Stimulated activated naive CD8-positive, alpha-beta T cell treated with anti-CD3 and anti-CD28 coated beads, Interleukin-15, Interleukin-2, amounts not matched to agents 100 ng/mL and 50 ng/mL, for 24 hours (primary cell): ENCODE measurements around the gene LGR4.
A peak's percentile ranks its signal among the peaks of the same experiment; 100 is the strongest.

Source experiments
- H3K27ac Mint-ChIP-seq: one replicate; pipeline ENCODE4 v1.8.0; 2021; ENCODE audit warnings: mild to moderate bottlenecking, mixed read lengths
- H3K27me3 Mint-ChIP-seq: one replicate; pipeline ENCODE4 v1.8.0; 2021; ENCODE audit warnings: mixed read lengths
- H3K36me3 Mint-ChIP-seq: one replicate; pipeline ENCODE4 v1.8.0; 2021; ENCODE audit warnings: low read depth, mixed read lengths
- H3K4me1 Mint-ChIP-seq: one replicate; pipeline ENCODE4 v1.8.0; 2021; ENCODE audit warnings: low read depth, mixed read lengths
- H3K4me3 Mint-ChIP-seq: one replicate; pipeline ENCODE4 v1.8.0; 2021; ENCODE audit warnings: mild to moderate bottlenecking, mixed read lengths
- H3K9me3 Mint-ChIP-seq: one replicate; pipeline ENCODE4 v1.8.0; 2021; ENCODE audit warnings: mixed read lengths

Gene LGR4

GRCh38 chr11:27470826-27471588 lies 1.6 kb downstream of the LGR4 start:
- Mint-ChIP-seq H3K27me3 (peaks cover 42% of the 10 kb centered on the region), H3K27ac (no peak overlapping the region), H3K4me3 (peak overlapping the region; percentile 77), H3K4me1 (peaks cover 19% of the 10 kb centered on the region), H3K36me3 (no peaks in the 10 kb centered on the region), H3K9me3 (no peaks in the 10 kb centered on the region)

- Mint-ChIP-seq H3K4me1 (peaks cover 19% of the 10 kb centered on the region), H3K27me3 (peaks cover 47% of the 10 kb centered on the region), H3K4me3 (no peak overlapping the region), H3K36me3 (no peaks in the 10 kb centered on the region), H3K27ac (no peak overlapping the region), H3K9me3 (no peaks in the 10 kb centered on the region)
These were observed 2.4 kb downstream of the LGR4 start for GRCh38 chr11:27470166-27470565.

- Mint-ChIP-seq H3K27me3 (peaks cover 47% of the 10 kb centered on the region), H3K27ac (no peak overlapping the region), H3K4me3 (no peak overlapping the region), H3K4me1 (peaks cover 19% of the 10 kb centered on the region), H3K9me3 (no peaks in the 10 kb centered on the region), H3K36me3 (no peaks in the 10 kb centered on the region)
These were observed 3.4 kb downstream of the LGR4 start for GRCh38 chr11:27468995-27469695.

- Mint-ChIP-seq H3K27ac (no peak overlapping the region), H3K27me3 (peaks cover 47% of the 10 kb centered on the region), H3K9me3 (no peaks in the 10 kb centered on the region), H3K36me3 (no peaks in the 10 kb centered on the region), H3K4me3 (no peak overlapping the region), H3K4me1 (peaks cover 19% of the 10 kb centered on the region)
These were observed 4.2 kb downstream of the LGR4 start for GRCh38 chr11:27468209-27468994.

GRCh38 chr11:27467181-27467913 lies 5.2 kb downstream of the LGR4 start:
- H3K27ac Mint-ChIP-seq, result no peak overlapping the region
- no peaks in the 10 kb centered on the region for H3K36me3 Mint-ChIP-seq
- H3K4me1 Mint-ChIP-seq, result peaks cover 10% of the 10 kb centered on the region
- H3K9me3 Mint-ChIP-seq, result no peaks in the 10 kb centered on the region
- peaks cover 37% of the 10 kb centered on the region for H3K27me3 Mint-ChIP-seq
- H3K4me3 Mint-ChIP-seq, result no peak overlapping the region

- Mint-ChIP-seq H3K27me3 (peaks cover 38% of the 10 kb centered on the region), H3K4me3 (no peak overlapping the region), H3K4me1 (peaks cover 7% of the 10 kb centered on the region), H3K9me3 (no peaks in the 10 kb centered on the region), H3K36me3 (no peaks in the 10 kb centered on the region), H3K27ac (no peak overlapping the region)
These were observed 6.2 kb downstream of the LGR4 start for GRCh38 chr11:27466363-27466762.

GRCh38 chr11:27465629-27466028 lies 7.0 kb downstream of the LGR4 start:
- Mint-ChIP-seq H3K4me3 (no peak overlapping the region), H3K36me3 (no peaks in the 10 kb centered on the region), H3K27ac (no peak overlapping the region), H3K9me3 (no peaks in the 10 kb centered on the region), H3K4me1 (no peaks in the 10 kb centered on the region), H3K27me3 (peaks cover 33% of the 10 kb centered on the region)

- H3K9me3 Mint-ChIP-seq, result no peaks in the 10 kb centered on the region
These were observed 7.7 kb downstream of the LGR4 start for GRCh38 chr11:27464909-27465308.

GRCh38 chr11:27464289-27464696 lies 8.3 kb downstream of the LGR4 start:
- H3K4me3 Mint-ChIP-seq, result no peak overlapping the region
- H3K36me3 Mint-ChIP-seq, result no peaks in the 10 kb centered on the region
- H3K9me3 Mint-ChIP-seq, result no peaks in the 10 kb centered on the region
- H3K27me3 Mint-ChIP-seq, result peaks cover 24% of the 10 kb centered on the region
- no peaks in the 10 kb centered on the region for H3K4me1 Mint-ChIP-seq
- no peak overlapping the region for H3K27ac Mint-ChIP-seq

More at GRCh38 chr11:27464909-27465308, 7.7 kb downstream of the LGR4 start:
- H3K27ac Mint-ChIP-seq, result no peak overlapping the region
- H3K36me3 Mint-ChIP-seq, result no peaks in the 10 kb centered on the region
- H3K4me3 Mint-ChIP-seq, result no peak overlapping the region
- no peaks in the 10 kb centered on the region for H3K4me1 Mint-ChIP-seq
- H3K27me3 Mint-ChIP-seq, result peaks cover 25% of the 10 kb centered on the region

GRCh38 chr11:27462543-27462942 lies 10.0 kb downstream of the LGR4 start:
- no peak overlapping the region for H3K4me3 Mint-ChIP-seq
- no peaks in the 10 kb centered on the region for H3K36me3 Mint-ChIP-seq
- no peak overlapping the region for H3K27ac Mint-ChIP-seq
- no peaks in the 10 kb centered on the region for H3K9me3 Mint-ChIP-seq
- no peaks in the 10 kb centered on the region for H3K4me1 Mint-ChIP-seq
- peaks cover 12% of the 10 kb centered on the region for H3K27me3 Mint-ChIP-seq

- Mint-ChIP-seq H3K4me3 (no peak overlapping the region), H3K36me3 (no peaks in the 10 kb centered on the region), H3K4me1 (no peaks in the 10 kb centered on the region), H3K27me3 (peaks cover 7% of the 10 kb centered on the region), H3K9me3 (no peaks in the 10 kb centered on the region), H3K27ac (no peak overlapping the region)
These were observed 12.2 kb downstream of the LGR4 start for GRCh38 chr11:27460158-27460978.

GRCh38 chr11:27459191-27459590 lies 13.4 kb downstream of the LGR4 start:
- H3K4me3 Mint-ChIP-seq, result no peak overlapping the region
- H3K36me3 Mint-ChIP-seq, result no peaks in the 10 kb centered on the region
- no peak overlapping the region for H3K27ac Mint-ChIP-seq
- H3K9me3 Mint-ChIP-seq, result no peaks in the 10 kb centered on the region
- H3K27me3 Mint-ChIP-seq, result peaks cover 7% of the 10 kb centered on the region
- H3K4me1 Mint-ChIP-seq, result no peaks in the 10 kb centered on the region

GRCh38 chr11:27458182-27458581 lies 14.4 kb downstream of the LGR4 start:
- Mint-ChIP-seq H3K27me3 (peaks cover 4% of the 10 kb centered on the region), H3K4me1 (no peaks in the 10 kb centered on the region), H3K9me3 (no peaks in the 10 kb centered on the region), H3K36me3 (no peaks in the 10 kb centered on the region), H3K4me3 (no peak overlapping the region), H3K27ac (no peak overlapping the region)

GRCh38 chr11:27456795-27457329 lies 15.7 kb downstream of the LGR4 start:
- Mint-ChIP-seq H3K27ac (no peak overlapping the region), H3K36me3 (no peaks in the 10 kb centered on the region), H3K27me3 (peaks cover 4% of the 10 kb centered on the region), H3K9me3 (no peaks in the 10 kb centered on the region), H3K4me3 (no peak overlapping the region), H3K4me1 (no peaks in the 10 kb centered on the region)
